ENCODE measurements around the gene GAD1. TPM values are rescaled to one million over a fixed set of nuclear protein-coding genes. Genes with fewer than 3 reads are reported as not detected.

Gene GAD1
- total RNA-seq (2021; fragmentation: NEBNext Ultra II Directional; extraction: Animal tissue kit (Norgen Biotek cat#: 25700)) (0.34 and 0.65 TPM in 2 replicates), polyA plus RNA-seq (2011; rRNA removed) (1.0 and 1.1 TPM in 2 replicates), polyA minus RNA-seq (2011; rRNA and poly(A)+ RNA removed) (0.38 and 1.2 TPM in 2 replicates)
- 0.87 TPM for polyA plus RNA-seq (2011; cell fraction: cytosol; rRNA removed)
- polyA plus RNA-seq (2011; cell fraction: nucleus; rRNA removed): 2.7 TPM
- 1.0 to 1.8 TPM (median 1.4 TPM) in 4 replicates for polyA plus RNA-seq (2012, experiment 1 of 2)
- 1.4 TPM for polyA plus RNA-seq (2012, experiment 2 of 2)
- 0.22 TPM for polyA plus RNA-seq (2013, experiment 1 of 2)
- polyA plus RNA-seq (2013, experiment 2 of 2): 0.18 TPM
- not detected for polyA minus RNA-seq (2011; cell fraction: cytosol; rRNA and poly(A)+ RNA removed)
- polyA minus RNA-seq (2011; cell fraction: nucleus; rRNA and poly(A)+ RNA removed): 1.9 TPM
- long read RNA-seq, experiment 1, partial matches to known transcripts: 1 of 1 reads
- long read RNA-seq, experiment 1, other reads (novel, unspliced or antisense): 0 of 1 reads
- long read RNA-seq, experiment 2: 0 reads

DNA sequence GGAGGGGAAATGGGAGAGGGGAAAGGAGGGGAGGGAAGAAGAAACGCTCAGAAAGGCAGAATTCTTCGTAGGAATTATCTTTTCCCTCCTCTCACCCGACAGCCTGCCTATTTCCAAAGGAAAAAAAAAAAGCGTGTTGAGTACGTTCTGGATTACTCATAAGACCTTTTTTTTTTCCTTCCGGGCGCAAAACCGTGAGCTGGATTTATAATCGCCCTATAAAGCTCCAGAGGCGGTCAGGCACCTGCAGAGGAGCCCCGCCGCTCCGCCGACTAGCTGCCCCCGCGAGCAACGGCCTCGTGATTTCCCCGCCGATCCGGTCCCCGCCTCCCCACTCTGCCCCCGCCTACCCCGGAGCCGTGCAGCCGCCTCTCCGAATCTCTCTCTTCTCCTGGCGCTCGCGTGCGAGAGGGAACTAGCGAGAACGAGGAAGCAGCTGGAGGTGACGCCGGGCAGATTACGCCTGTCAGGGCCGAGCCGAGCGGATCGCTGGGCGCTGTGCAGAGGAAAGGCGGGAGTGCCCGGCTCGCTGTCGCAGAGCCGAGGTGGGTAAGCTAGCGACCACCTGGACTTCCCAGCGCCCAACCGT lies at the start of gene GAD1:
Gene GAD1 (plus strand): TSS at position 384 of the 589 bp plus-strand sequence. CDS start 1,705 bp downstream, outside the sequence.
- peak within 1 kb of the TSS; percentile 39 to 70 (median 52) for H3K4me3 ChIP-seq (ENCODE audit: extremely low read depth in 1 of 4, insufficient read depth in 2 of 4, low read depth in 3 of 4, low read length in 4 of 4)
- peaks cover 0 to 7% of the 10 kb centered on the region in 2 experiments for H4K20me1 ChIP-seq (replicated peaks in 1 of 2; ENCODE audit: control insufficient read depth in 1 of 2, insufficient read depth in 2 of 2, low read length in 2 of 2)
- ChIA-PET CTCF (ENCODE audit: partially characterized antibody) (interaction anchor here (0.5 to 6.1 kb wide), 39 partner anchors 9 to 884 kb away, joined by 3 to 68 read pairs (median 4); partner anchors contain the start of gene GORASP2), POLR2A (ENCODE audit: partially characterized antibody) (interaction anchor here (0.6 to 0.7 kb wide), 2 partner anchors 46 to 364 kb away, joined by 3 read pairs; partner anchors contain the start of gene ERICH2)
- H2BK15ac ChIP-seq (ENCODE audit: low read length): 0 out of 2 replicates have a peak within 1 kb of the TSS, but pooled peaks have one; percentile 72
- no peak within 1 kb of the TSS for H2BK120ac ChIP-seq (replicated peaks; ENCODE audit: low read depth, low read length)
- peaks cover 68 to 89% (median 86%) of the 10 kb centered on the region in 4 experiments for H3K27me3 ChIP-seq (replicated peaks in 1 of 4; ENCODE audit: control insufficient read depth in 3 of 4, extremely low read depth in 1 of 4, insufficient read depth in 3 of 4, low read length in 3 of 4)
- FAIRE-seq: no peak
- H4K8ac ChIP-seq (ENCODE audit: extremely low read depth, insufficient read depth, low read length): no peak within 1 kb of the TSS
- H2AFZ ChIP-seq (ENCODE audit: low read length): peak within 1 kb of the TSS; percentile 7; the same call in 1 of the 2 replicates
- peak within 1 kb of the TSS; percentile 76 to 89 for H3K4me2 ChIP-seq (ENCODE audit: insufficient read depth in 1 of 2, low read depth in 2 of 2, low read length in 2 of 2)
- H3K23ac ChIP-seq (ENCODE audit: insufficient read length): no peak within 1 kb of the TSS
- no peak within 1 kb of the TSS for H2AK5ac ChIP-seq (ENCODE audit: low read depth, low read length)
- 2% methylated on average over 25 of the region's 49 CpGs; no CpG with 5 or more reads in 1 of the 2 experiments for WGBS, 2 experiments (ENCODE audit: extremely low coverage in 1 of 2, insufficient coverage in 1 of 2, insufficient read length in 1 of 2, insufficient replicate concordance in 2 of 2, low coverage in 1 of 2, low lambda C conversion rate in 2 of 2, missing lambda C conversion rate in 1 of 2)
- peaks cover 42% of the 10 kb centered on the region for H3K23me2 ChIP-seq (ENCODE audit: low read depth, low read length)
- H3K9ac ChIP-seq (replicated peaks in 1 of 4; ENCODE audit: extremely low read depth in 1 of 4, low read depth in 3 of 4, low read length in 3 of 4): peak within 1 kb of the TSS in 1 of 4 experiments; percentile 36; a peak in 1 of 7 replicates
- H3K56ac ChIP-seq (replicated peaks; ENCODE audit: insufficient read length, low read depth, low read length): no peak within 1 kb of the TSS
- H3K18ac ChIP-seq (ENCODE audit: extremely low read depth, low read length): no peak within 1 kb of the TSS; the same call in none of the 2 replicates
- no peak within 1 kb of the TSS for H2BK5ac ChIP-seq (ENCODE audit: low read depth, low read length)
- no peaks in the 10 kb centered on the region for H3K79me1 ChIP-seq (ENCODE audit: low read depth, low read length)
- H3K27ac ChIP-seq (ENCODE audit: low read depth, low read length): no peak within 1 kb of the TSS
- peak within 1 kb of the TSS; percentile 43; the same call in 1 of the 2 replicates for H2BK20ac ChIP-seq (ENCODE audit: low read length)
- peak in 1 of 2 experiments; percentile 79 for DNase-seq (ENCODE audit: low read depth in 1 of 2, low spot score in 2 of 2)
- peaks cover 3 to 59% (median 27%) of the 10 kb centered on the region in 4 experiments for H3K4me1 ChIP-seq (replicated peaks in 1 of 4; ENCODE audit: control insufficient read depth in 3 of 4, insufficient read depth in 4 of 4, low read length in 3 of 4)
- no peak within 1 kb of the TSS for H4K5ac ChIP-seq (ENCODE audit: insufficient read length, low read depth, low read length)
- no peak within 1 kb of the TSS for H3K4ac ChIP-seq (replicated peaks; ENCODE audit: insufficient read length, low read depth, low read length)
- H3K9me3 ChIP-seq (ENCODE audit: insufficient read depth in 2 of 2, low read depth in 1 of 2, low read length in 1 of 2): no peaks in the 10 kb centered on the region
- H2BK12ac ChIP-seq (ENCODE audit: low read depth, low read length): peak within 1 kb of the TSS; percentile 68; the same call in 1 of the 2 replicates
- H3K79me2 ChIP-seq (ENCODE audit: control insufficient read depth in 1 of 2, insufficient read depth in 2 of 2, low read length in 2 of 2): no peaks in the 10 kb centered on the region
- H4K91ac ChIP-seq (replicated peaks; ENCODE audit: insufficient read length, low read length): no peak within 1 kb of the TSS
- H3K36me3 ChIP-seq (ENCODE audit: control insufficient read depth in 2 of 4, insufficient read depth in 4 of 4, low read length in 3 of 4): no peaks in the 10 kb centered on the region; a peak in 1 of 8 replicates
- H3K14ac ChIP-seq (ENCODE audit: insufficient read length): no peak within 1 kb of the TSS
- TF ChIP-seq JUN (IDR thresholded peaks at IDR 0.05; ENCODE audit: low read depth, low read length) (no peak), SUZ12 (IDR thresholded peaks at IDR 0.05; ENCODE audit: low read length) (0 out of 2 replicates have a peak, but pooled peaks have one; percentile 7), FOSL1 (IDR thresholded peaks at IDR 0.05; ENCODE audit: insufficient read depth, low read depth, low read length) (no peak), KDM4A (IDR thresholded peaks at IDR 0.05; ENCODE audit: low read depth, low read length, severe bottlenecking) (no peak), SIN3A (conservative IDR thresholded peaks at IDR 0.05 in 1 of 2, IDR thresholded peaks at IDR 0.05 in 1 of 2; ENCODE audit: low read depth in 1 of 2, low read length in 2 of 2) (peak in 1 of 2 experiments; percentile 50; a peak in 1 of 4 replicates), MAX (IDR thresholded peaks at IDR 0.05) (peak; percentile 42; the same call in 1 of the 2 replicates)
- TF ChIP-seq, protein P1, sequence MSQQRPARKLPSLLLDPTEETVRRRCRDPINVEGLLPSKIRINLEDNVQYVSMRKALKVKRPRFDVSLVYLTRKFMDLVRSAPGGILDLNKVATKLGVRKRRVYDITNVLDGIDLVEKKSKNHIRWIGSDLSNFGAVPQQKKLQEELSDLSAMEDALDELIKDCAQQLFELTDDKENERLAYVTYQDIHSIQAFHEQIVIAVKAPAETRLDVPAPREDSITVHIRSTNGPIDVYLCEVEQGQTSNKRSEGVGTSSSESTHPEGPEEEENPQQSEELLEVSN (IDR thresholded peaks at IDR 0.05): peak; percentile 76; the same call in 1 of the 2 replicates
